Measurements from ENCODE around the gene LDHB.

- TF ChIP-seq, protein P1, sequence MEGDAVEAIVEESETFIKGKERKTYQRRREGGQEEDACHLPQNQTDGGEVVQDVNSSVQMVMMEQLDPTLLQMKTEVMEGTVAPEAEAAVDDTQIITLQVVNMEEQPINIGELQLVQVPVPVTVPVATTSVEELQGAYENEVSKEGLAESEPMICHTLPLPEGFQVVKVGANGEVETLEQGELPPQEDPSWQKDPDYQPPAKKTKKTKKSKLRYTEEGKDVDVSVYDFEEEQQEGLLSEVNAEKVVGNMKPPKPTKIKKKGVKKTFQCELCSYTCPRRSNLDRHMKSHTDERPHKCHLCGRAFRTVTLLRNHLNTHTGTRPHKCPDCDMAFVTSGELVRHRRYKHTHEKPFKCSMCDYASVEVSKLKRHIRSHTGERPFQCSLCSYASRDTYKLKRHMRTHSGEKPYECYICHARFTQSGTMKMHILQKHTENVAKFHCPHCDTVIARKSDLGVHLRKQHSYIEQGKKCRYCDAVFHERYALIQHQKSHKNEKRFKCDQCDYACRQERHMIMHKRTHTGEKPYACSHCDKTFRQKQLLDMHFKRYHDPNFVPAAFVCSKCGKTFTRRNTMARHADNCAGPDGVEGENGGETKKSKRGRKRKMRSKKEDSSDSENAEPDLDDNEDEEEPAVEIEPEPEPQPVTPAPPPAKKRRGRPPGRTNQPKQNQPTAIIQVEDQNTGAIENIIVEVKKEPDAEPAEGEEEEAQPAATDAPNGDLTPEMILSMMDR (IDR thresholded peaks at IDR 0.05) = no peak
- TF ChIP-seq POLR2A (IDR thresholded peaks at IDR 0.05) (no peak), POLR2AphosphoS5 (IDR thresholded peaks at IDR 0.05) (no peak)
Observed at GRCh38 chr12:21651821-21652220, 5.8 kb downstream of the LDHB start.

Data from gastroesophageal sphincter (tissue), 3 donors.